PC-3 (cell line): ENCODE data around the gene BOD1. TPM values are rescaled to one million over a fixed set of nuclear protein-coding genes. Genes with fewer than 3 reads are reported as not detected.

ENCODE experiments used
- ATAC-seq: fragments of 200-7000 bp; cut with Tn5 transposase; 2 replicates; pipeline ENCODE4 v1.9.1; 2020; ENCODE audit warnings: mild to moderate bottlenecking, moderate library complexity
- BruUV-seq: library from RNA; stranded (reverse); fragments of 400-500 nt; replicated peaks from 2 replicates; lab custom pipeline; 2021; lab: Mats Ljungman, UMichigan
- CTCF ChIA-PET: fragments of 300-600 bp; sonication (Branson Sonifier 250); formaldehyde crosslinking; loops from one replicate; lab custom pipeline; 2022; ENCODE audit warnings: antibody characterized with exemption; lab: Charles Lee
- POLR2A ChIA-PET: fragments of 300-600 bp; sonication (Branson Sonifier 250); formaldehyde crosslinking; loops from one replicate; lab custom pipeline; 2022; ENCODE audit warnings: antibody characterized with exemption; ENCODE audit not compliant: unreplicated experiment; lab: Charles Lee
- DNase-seq: peaks from one replicate; pipeline ENCODE4 v3.0.0-alpha.2; 2015
- H2AFZ ChIP-seq: fragments of 300-600 bp; sonication (generic); 2 replicates; pipeline ENCODE4 v1.6.0; 2016; ENCODE audit warnings: antibody characterized with exemption, low read length
- H3F3A ChIP-seq: fragments of 300-600 bp; sonication (generic); one replicate; pipeline ENCODE4 v1.6.0; 2017; ENCODE audit warnings: antibody characterized with exemption, low read length, control low read depth, mild to moderate bottlenecking; ENCODE audit not compliant: unreplicated experiment
- H3K27ac ChIP-seq: fragments of 300-600 bp; sonication (generic); 2 replicates; pipeline ENCODE4 v1.5.1; 2016; ENCODE audit warnings: mild to moderate bottlenecking, low read length
- H3K27me3 ChIP-seq: fragments of 300-600 bp; sonication (generic); 2 replicates; pipeline ENCODE4 v1.6.1; 2016; ENCODE audit warnings: low read length, mixed read lengths
- H3K36me3 ChIP-seq: fragments of 300-600 bp; sonication (generic); 2 replicates; pipeline ENCODE4 v1.6.1; 2016; ENCODE audit warnings: low read depth, mixed run types, low read length, mixed read lengths
- H3K4me1 ChIP-seq: fragments of 300-600 bp; sonication (generic); 2 replicates; pipeline ENCODE4 v1.5.1; 2016; ENCODE audit warnings: low read length; ENCODE audit not compliant: insufficient read depth
- H3K4me2 ChIP-seq: fragments of 300-600 bp; sonication (generic); 2 replicates; pipeline ENCODE4 v1.6.0; 2016; ENCODE audit warnings: low read length
- H3K4me3 ChIP-seq: fragments of 300-600 bp; sonication (generic); 2 replicates; pipeline ENCODE4 v1.5.1; 2016; ENCODE audit warnings: mild to moderate bottlenecking, low read length, mixed read lengths
- H3K79me2 ChIP-seq: fragments of 300-600 bp; sonication (generic); 2 replicates; pipeline ENCODE4 v1.6.1; 2017; ENCODE audit warnings: low read length, mixed read lengths
- H3K9ac ChIP-seq: fragments of 300-600 bp; sonication (generic); 2 replicates; pipeline ENCODE4 v1.6.0; 2016; ENCODE audit warnings: mild to moderate bottlenecking, low read length
- H3K9me2 ChIP-seq: fragments of 300-600 bp; sonication (generic); replicated peaks from 2 replicates; pipeline ENCODE4 v1.6.1; 2016; ENCODE audit warnings: mixed run types, low read length, mixed read lengths
- H3K9me3 ChIP-seq: fragments of 300-600 bp; sonication (generic); 2 replicates; pipeline ENCODE4 v1.6.1; 2016; ENCODE audit warnings: low read length, mixed read lengths
- H4K20me1 ChIP-seq: fragments of 300-600 bp; sonication (generic); 2 replicates; pipeline ENCODE4 v1.6.1; 2016; ENCODE audit warnings: low read length, mixed read lengths
- EZH2 ChIP-seq: fragments of 300-600 bp; sonication (generic); IDR thresholded peaks from one replicate; pipeline ENCODE4 v1.6.1; 2017; ENCODE audit warnings: antibody characterized with exemption, mild to moderate bottlenecking, low read length; ENCODE audit not compliant: unreplicated experiment
- EZH2phosphoT487 ChIP-seq: fragments of 300-600 bp; sonication (generic); IDR thresholded peaks from 2 replicates; pipeline ENCODE4 v1.6.1; 2018; ENCODE audit warnings: mild to moderate bottlenecking, antibody characterized with exemption, low read length, borderline replicate concordance
- intact Hi-C: fragments of 100-400 bp; cut with micrococcal nuclease; formaldehyde crosslinking; loops from 2 replicates; pipeline ENCODE4 v1.9.0; 2023
- total RNA-seq: library from RNA; depleted of rRNA; stranded (reverse); fragments of >200 nt; gene quantifications from 2 replicates; pipeline ENCODE4 v1.2.3, GENCODE V29; 2014
- TF ChIP-seq, protein P1 (sequence below): fragments of 300-600 bp; sonication (generic); conservative IDR thresholded peaks from 2 replicates; pipeline ENCODE4 v1.5.1; 2017; ENCODE audit warnings: antibody characterized with exemption, low read depth, mild to moderate bottlenecking, low read length

The BOD1 gene
- total RNA-seq, 1 experiment from 2014 or later, result 153 TPM

DNA sequence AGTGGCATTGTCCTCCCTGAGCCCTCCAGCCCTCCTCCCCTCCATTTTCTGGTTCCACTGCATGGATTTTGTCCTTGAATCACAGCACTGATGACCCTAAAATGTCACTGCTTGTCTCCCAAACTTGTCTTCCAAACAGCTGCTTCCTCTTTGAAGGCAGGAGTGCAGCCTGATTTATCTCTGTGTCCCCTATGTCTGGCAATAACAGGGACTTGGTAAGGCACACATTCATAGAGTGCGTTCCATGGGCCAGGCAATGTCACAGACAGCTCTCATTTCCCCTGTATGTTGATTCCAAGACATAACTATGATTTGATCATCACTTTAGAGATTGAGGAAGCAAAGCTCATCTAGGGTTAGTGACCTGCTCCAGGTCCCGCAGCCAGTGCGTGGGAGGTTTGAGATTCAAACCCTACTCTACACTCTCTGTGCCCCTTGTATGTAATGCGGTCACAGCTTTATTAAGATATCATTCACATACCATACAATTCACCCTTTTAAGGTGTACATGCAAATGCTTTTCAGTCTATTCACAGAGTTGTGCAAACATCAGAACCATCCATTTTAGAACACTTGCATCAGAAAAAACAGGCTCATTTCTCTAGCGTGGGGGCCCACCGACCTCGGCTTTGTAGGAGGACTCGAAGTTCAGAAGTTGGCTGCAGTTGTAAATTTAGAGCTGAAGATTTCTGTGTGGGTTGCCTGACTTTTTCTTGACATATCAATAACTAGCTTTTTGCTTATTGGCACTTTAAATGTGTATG lies 28.4 kb upstream of the BOD1 start:
- no peaks in the 10 kb centered on the region for H3K9me2 ChIP-seq
- no peak overlapping the region for H3K27ac ChIP-seq
- H3K79me2 ChIP-seq, result no peaks in the 10 kb centered on the region
- POLR2A ChIA-PET, result no interaction called here
- intact Hi-C loops, result no loop called here
- ATAC-seq, result no peak
- H3F3A ChIP-seq, result no peaks in the 10 kb centered on the region
- H3K27me3 ChIP-seq, result no peaks in the 10 kb centered on the region
- DNase-seq, result no peak
- H3K4me3 ChIP-seq, result no peak overlapping the region
- no peak overlapping the region for H3K9ac ChIP-seq
- CTCF ChIA-PET, result no interaction called here
- BruUV-seq, result no TSS peak
- H4K20me1 ChIP-seq, result no peaks in the 10 kb centered on the region
- TF ChIP-seq EZH2phosphoT487 (no peak), EZH2 (no peak)
- TF ChIP-seq, protein P1, sequence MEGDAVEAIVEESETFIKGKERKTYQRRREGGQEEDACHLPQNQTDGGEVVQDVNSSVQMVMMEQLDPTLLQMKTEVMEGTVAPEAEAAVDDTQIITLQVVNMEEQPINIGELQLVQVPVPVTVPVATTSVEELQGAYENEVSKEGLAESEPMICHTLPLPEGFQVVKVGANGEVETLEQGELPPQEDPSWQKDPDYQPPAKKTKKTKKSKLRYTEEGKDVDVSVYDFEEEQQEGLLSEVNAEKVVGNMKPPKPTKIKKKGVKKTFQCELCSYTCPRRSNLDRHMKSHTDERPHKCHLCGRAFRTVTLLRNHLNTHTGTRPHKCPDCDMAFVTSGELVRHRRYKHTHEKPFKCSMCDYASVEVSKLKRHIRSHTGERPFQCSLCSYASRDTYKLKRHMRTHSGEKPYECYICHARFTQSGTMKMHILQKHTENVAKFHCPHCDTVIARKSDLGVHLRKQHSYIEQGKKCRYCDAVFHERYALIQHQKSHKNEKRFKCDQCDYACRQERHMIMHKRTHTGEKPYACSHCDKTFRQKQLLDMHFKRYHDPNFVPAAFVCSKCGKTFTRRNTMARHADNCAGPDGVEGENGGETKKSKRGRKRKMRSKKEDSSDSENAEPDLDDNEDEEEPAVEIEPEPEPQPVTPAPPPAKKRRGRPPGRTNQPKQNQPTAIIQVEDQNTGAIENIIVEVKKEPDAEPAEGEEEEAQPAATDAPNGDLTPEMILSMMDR, result no peak
- peaks cover 7% of the 10 kb centered on the region; the same call in 1 of the 2 replicates for H3K4me1 ChIP-seq
- H2AFZ ChIP-seq, result no peak overlapping the region
- no peak overlapping the region for H3K4me2 ChIP-seq
- H3K36me3 ChIP-seq, result no peaks in the 10 kb centered on the region
- H3K9me3 ChIP-seq, result no peaks in the 10 kb centered on the region

DNA sequence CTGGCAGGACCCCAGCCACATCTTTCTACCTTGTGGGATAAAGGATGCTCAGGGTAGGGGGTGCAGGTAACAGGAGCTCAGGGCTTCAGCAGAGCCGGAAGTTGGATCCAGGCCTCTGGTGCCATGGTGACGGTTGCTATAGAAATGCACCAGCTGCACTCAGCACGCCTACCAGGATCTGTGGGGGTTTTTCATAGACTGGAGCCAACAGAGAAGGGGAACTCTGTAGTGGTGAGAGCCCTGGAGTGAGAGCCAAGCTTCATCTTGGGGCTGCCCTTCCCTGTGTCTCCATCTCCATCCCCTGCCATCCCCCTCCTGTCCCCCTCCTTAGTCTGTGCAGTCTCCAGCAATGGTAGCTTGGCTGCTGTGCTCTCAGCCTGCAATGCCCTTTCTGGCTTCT lies 27.5 kb upstream of the BOD1 start:
- ChIA-PET CTCF (no interaction called here), POLR2A (no interaction called here)
- no peak for DNase-seq
- intact Hi-C loops, result no loop called here
- Histone ChIP-seq H3K4me3 (no peak overlapping the region), H3K9ac (no peak overlapping the region), H3K4me2 (no peak overlapping the region), H3F3A (no peaks in the 10 kb centered on the region), H4K20me1 (no peaks in the 10 kb centered on the region), H3K4me1 (peaks cover 7% of the 10 kb centered on the region; the same call in 1 of the 2 replicates), H2AFZ (no peak overlapping the region), H3K27me3 (no peaks in the 10 kb centered on the region), H3K36me3 (no peaks in the 10 kb centered on the region), H3K9me3 (no peaks in the 10 kb centered on the region), H3K9me2 (no peaks in the 10 kb centered on the region), H3K27ac (no peak overlapping the region), H3K79me2 (no peaks in the 10 kb centered on the region)
- TF ChIP-seq, protein P1, result no peak
- TF ChIP-seq EZH2phosphoT487, result no peak
- no peak for TF ChIP-seq EZH2
- BruUV-seq, result no TSS peak
- ATAC-seq, result no peak

DNA sequence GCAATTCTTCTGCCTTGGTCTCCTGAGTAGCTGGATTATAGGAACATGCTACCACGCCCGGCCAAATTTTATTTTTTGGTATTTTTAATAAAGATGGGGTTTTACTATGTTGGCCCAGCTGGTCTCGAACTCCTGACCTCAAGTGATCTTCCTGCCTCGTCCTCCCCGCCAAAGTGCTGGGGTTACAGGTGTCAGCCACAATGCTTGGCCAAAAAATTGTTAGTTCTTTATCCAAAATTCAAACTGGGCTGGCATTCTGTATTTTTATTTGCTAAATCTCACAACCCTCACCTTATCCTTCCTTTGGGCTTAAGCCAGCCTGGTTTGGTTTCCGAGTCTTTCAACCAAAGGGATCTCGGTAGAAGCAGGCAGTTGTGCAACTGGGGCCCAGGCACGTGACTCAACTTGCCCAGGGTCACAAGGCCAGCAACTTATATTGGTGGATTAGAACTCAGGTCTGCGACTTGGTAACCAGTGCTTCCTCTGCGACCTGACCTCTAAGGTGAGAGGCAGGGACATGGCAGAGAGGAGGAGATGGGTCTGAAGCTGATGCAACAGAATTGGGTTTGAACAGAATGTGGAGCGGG lies 26.5 kb upstream of the BOD1 start:
- DNase-seq, result no peak
- intact Hi-C loops, result no loop called here
- no peak overlapping the region for H3K4me3 ChIP-seq
- H3F3A ChIP-seq, result no peaks in the 10 kb centered on the region
- H3K27ac ChIP-seq, result no peak overlapping the region
- H3K79me2 ChIP-seq, result no peaks in the 10 kb centered on the region
- no peaks in the 10 kb centered on the region for H3K9me2 ChIP-seq
- no peaks in the 10 kb centered on the region for H3K36me3 ChIP-seq
- ChIA-PET POLR2A (no interaction called here), CTCF (no interaction called here)
- H3K4me1 ChIP-seq, result peaks cover 7% of the 10 kb centered on the region; the same call in 1 of the 2 replicates
- ATAC-seq, result no peak
- H3K9ac ChIP-seq, result no peak overlapping the region
- H2AFZ ChIP-seq, result no peak overlapping the region
- TF ChIP-seq EZH2phosphoT487, result no peak
- TF ChIP-seq EZH2, result no peak
- TF ChIP-seq, protein P1, result no peak
- no peaks in the 10 kb centered on the region for H4K20me1 ChIP-seq
- H3K4me2 ChIP-seq, result no peak overlapping the region
- no peaks in the 10 kb centered on the region for H3K9me3 ChIP-seq
- no TSS peak for BruUV-seq
- H3K27me3 ChIP-seq, result no peaks in the 10 kb centered on the region
